Activated T-cell treated with anti-CD3 and anti-CD28 coated beads, Interleukin-2, amount 50 U/mL, for 72 hours (primary cell): ENCODE data around the gene UQCRHL. TPM values are rescaled to one million over a fixed set of nuclear protein-coding genes. Genes with fewer than 3 reads are reported as not detected.
"Not testable (repeated sequence)": the region's sequence is repeated elsewhere in the genome, so short reads cannot be mapped to it uniquely, and the experiment has no call there.

Source experiments
- ATAC-seq, 2 donors: fragments of 150-1000 bp; cut with Tn5 transposase; replicated peaks in 1 of 2; 2 replicates each; pipeline ENCODE4 v1.10.0; 2021; ENCODE audit warnings: moderate library complexity in 2 of 2, mild to moderate bottlenecking in 1 of 2
- DNase-seq, 2 donors: peaks; one replicate each; pipeline ENCODE4 v3.0.0; 2021 to 2022; ENCODE audit warnings: mixed read lengths in 1 of 2
- H3K27ac Mint-ChIP-seq: one replicate; pipeline ENCODE4 v1.8.0; 2022; ENCODE audit warnings: mild to moderate bottlenecking, moderate library complexity, mixed read lengths
- H3K27me3 Mint-ChIP-seq: one replicate; pipeline ENCODE4 v1.8.0; 2022; ENCODE audit warnings: low read depth, mixed read lengths
- H3K36me3 Mint-ChIP-seq, 2 donors: one replicate each; pipeline ENCODE4 v1.8.0; 2022; ENCODE audit warnings: mixed read lengths in 2 of 2, mild to moderate bottlenecking in 1 of 2; ENCODE audit not compliant: insufficient read depth in 2 of 2
- H3K4me1 Mint-ChIP-seq: one replicate; pipeline ENCODE4 v1.8.0; 2022; ENCODE audit warnings: low read depth, mixed read lengths
- H3K4me3 Mint-ChIP-seq, 2 donors: one replicate each; pipeline ENCODE4 v1.8.0; 2022; ENCODE audit warnings: mild to moderate bottlenecking in 2 of 2, mixed read lengths in 2 of 2, moderate library complexity in 2 of 2
- H3K9me3 Mint-ChIP-seq, 2 donors: one replicate each; pipeline ENCODE4 v1.8.0; 2022; ENCODE audit warnings: mixed read lengths in 2 of 2
- total RNA-seq, 2 donors: library from RNA; stranded (reverse); gene quantifications; one replicate each; pipeline ENCODE4 v1.2.3, GENCODE V29; 2022

Gene UQCRHL
- total RNA-seq, 2 donors from 2014 or later = 2.2 to 2.9 TPM

- Mint-ChIP-seq H3K36me3 (peaks cover 1 to 3% of the 10 kb centered on the region in 2 donors), H3K27me3 (no peaks in the 10 kb centered on the region), H3K9me3 (no peaks in the 10 kb centered on the region), H3K27ac (no peak overlapping the region), H3K4me1 (peaks cover 18% of the 10 kb centered on the region), H3K4me3 (no peak overlapping the region)
- DNase-seq (no peak), ATAC-seq (no peak)
Observed at GRCh38 chr1:15830258-15830657, 22.8 kb upstream of the UQCRHL start.

DNA sequence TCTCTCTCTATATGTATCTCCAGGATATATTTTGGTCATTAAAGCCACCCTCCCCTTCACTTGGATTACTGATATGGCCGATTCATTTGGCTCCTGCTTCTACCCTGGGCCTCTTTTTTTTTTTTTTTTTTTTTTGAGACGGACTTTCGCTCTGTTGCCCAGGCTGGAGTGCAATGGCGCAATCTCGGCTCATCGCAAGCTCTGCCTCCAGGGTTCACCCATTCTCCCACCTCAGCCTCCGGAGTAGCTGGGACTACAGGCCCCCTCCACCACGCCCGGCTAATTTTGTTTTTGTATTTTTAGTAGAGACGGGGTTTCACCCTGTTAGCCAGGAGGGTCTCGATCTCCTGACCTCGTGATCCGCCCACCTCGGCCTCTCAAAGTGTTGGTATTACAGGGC, 21.5 kb upstream of the UQCRHL start:
- not testable (repeated sequence) for ATAC-seq, H3K27me3 Mint-ChIP-seq, H3K9me3 Mint-ChIP-seq, H3K4me3 Mint-ChIP-seq, H3K27ac Mint-ChIP-seq, DNase-seq, H3K36me3 Mint-ChIP-seq
- peaks cover 16% of the 10 kb centered on the region for H3K4me1 Mint-ChIP-seq

- peaks cover 13% of the 10 kb centered on the region for H3K4me1 Mint-ChIP-seq
- not testable (repeated sequence) for ATAC-seq, H3K36me3 Mint-ChIP-seq, H3K4me3 Mint-ChIP-seq, DNase-seq, H3K27ac Mint-ChIP-seq, H3K27me3 Mint-ChIP-seq, H3K9me3 Mint-ChIP-seq
Observed at GRCh38 chr1:15827567-15827966, 20.1 kb upstream of the UQCRHL start.

- DNase-seq = no peak
- ATAC-seq = no peak
- no peaks in the 10 kb centered on the region for H3K9me3 Mint-ChIP-seq
- H3K27ac Mint-ChIP-seq = no peak overlapping the region
- no peaks in the 10 kb centered on the region for H3K27me3 Mint-ChIP-seq
- peaks cover 1 to 3% of the 10 kb centered on the region in 2 donors for H3K36me3 Mint-ChIP-seq
- peaks cover 11% of the 10 kb centered on the region for H3K4me1 Mint-ChIP-seq
- no peak overlapping the region for H3K4me3 Mint-ChIP-seq
Observed at GRCh38 chr1:15826810-15827507, 19.5 kb upstream of the UQCRHL start.

DNA sequence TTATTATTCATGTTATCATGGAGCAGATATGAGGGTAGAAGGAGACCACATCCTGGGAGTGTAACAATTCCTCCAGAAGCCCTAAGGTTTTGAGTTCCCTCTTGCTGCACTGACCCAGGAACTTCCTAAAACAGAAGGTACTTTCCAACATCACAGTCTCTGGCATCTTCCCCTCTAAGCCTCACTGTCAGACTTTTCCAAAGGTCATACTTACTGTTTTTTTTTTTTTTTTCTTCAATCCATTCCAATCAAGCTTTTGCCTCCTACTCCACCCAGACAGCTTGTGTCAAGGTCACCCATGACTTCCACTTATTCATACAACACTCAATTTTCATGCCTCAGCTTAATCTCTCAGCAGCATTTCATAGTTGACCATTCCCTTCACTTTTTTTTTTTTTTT, 18.4 kb upstream of the UQCRHL start:
- Mint-ChIP-seq H3K27me3 (no peaks in the 10 kb centered on the region), H3K9me3 (no peaks in the 10 kb centered on the region), H3K4me1 (peaks cover 5% of the 10 kb centered on the region), H3K4me3 (no peak overlapping the region), H3K27ac (no peak overlapping the region), H3K36me3 (no peaks in the 10 kb centered on the region)
- DNase-seq (no peak), ATAC-seq (no peak)

GRCh38 chr1:15820478-15820877, 13.0 kb upstream of the UQCRHL start:
- no peaks in the 10 kb centered on the region for H3K36me3 Mint-ChIP-seq
- H3K4me1 Mint-ChIP-seq = peaks cover 9% of the 10 kb centered on the region
- no peak for ATAC-seq
- H3K4me3 Mint-ChIP-seq = no peak overlapping the region
- no peaks in the 10 kb centered on the region for H3K27me3 Mint-ChIP-seq
- H3K27ac Mint-ChIP-seq = no peak overlapping the region
- no peak for DNase-seq
- no peaks in the 10 kb centered on the region for H3K9me3 Mint-ChIP-seq

DNA sequence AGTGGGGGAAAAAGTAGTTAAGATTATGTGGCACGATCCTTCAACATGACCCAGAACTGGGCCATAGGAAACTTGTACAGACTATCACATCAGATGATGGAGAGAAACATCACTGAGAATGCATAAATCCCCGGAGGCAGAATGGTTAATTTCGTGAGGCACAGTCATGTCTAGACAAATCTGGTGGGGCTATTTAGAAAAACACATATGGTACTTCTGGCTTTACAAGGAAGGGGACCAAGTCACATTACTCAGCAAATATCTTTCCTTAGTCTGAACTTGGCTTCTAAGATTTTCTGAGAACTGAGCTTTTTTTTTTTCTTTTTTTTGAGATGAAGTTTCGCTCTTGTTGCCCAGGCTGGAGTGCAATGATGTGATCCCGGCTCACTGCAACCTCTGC, 9.2 kb upstream of the UQCRHL start:
- Mint-ChIP-seq H3K27me3 (no peaks in the 10 kb centered on the region), H3K36me3 (no peaks in the 10 kb centered on the region), H3K4me1 (peaks cover 12% of the 10 kb centered on the region), H3K4me3 (no peak overlapping the region), H3K27ac (no peak overlapping the region), H3K9me3 (no peaks in the 10 kb centered on the region)
- no peak for ATAC-seq
- DNase-seq = no peak

- H3K27me3 Mint-ChIP-seq = no peaks in the 10 kb centered on the region
- no peaks in the 10 kb centered on the region for H3K9me3 Mint-ChIP-seq
- ATAC-seq = no peak
- no peaks in the 10 kb centered on the region for H3K36me3 Mint-ChIP-seq
- H3K4me1 Mint-ChIP-seq = no peaks in the 10 kb centered on the region
- no peak overlapping the region for H3K27ac Mint-ChIP-seq
- H3K4me3 Mint-ChIP-seq = no peak overlapping the region
- DNase-seq = no peak
Observed at GRCh38 chr1:15810073-15810472, 2.6 kb upstream of the UQCRHL start.

GRCh38 chr1:15808955-15809354, 1.5 kb upstream of the UQCRHL start:
- Mint-ChIP-seq H3K4me1 (no peaks in the 10 kb centered on the region), H3K36me3 (no peaks in the 10 kb centered on the region), H3K4me3 (no peak overlapping the region), H3K27me3 (no peaks in the 10 kb centered on the region), H3K27ac (no peak overlapping the region), H3K9me3 (no peaks in the 10 kb centered on the region)
- ATAC-seq (no peak), DNase-seq (no peak)

DNA sequence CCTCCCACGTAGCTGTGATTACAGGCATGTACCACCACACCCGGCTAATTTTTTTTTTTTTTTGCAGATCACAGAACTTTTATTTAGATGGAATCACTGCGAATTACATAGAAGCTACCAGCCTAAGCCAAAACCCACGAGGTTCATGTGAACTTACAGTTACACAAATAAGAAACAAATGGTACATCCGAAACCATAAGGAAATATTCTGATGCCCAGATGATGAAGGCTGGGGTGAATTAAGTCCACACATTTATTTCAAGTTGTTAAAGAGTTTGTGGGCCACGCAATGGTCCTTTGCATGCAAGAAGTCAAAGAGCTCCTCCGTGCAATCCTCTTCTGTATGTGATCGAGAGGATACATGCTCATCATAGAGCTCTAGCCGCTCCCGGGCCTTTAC, 328 bp downstream of the UQCRHL start:
- no peak overlapping the region for H3K4me3 Mint-ChIP-seq
- no peaks in the 10 kb centered on the region for H3K4me1 Mint-ChIP-seq
- H3K36me3 Mint-ChIP-seq = no peaks in the 10 kb centered on the region
- ATAC-seq (no peak), DNase-seq (no peak)
- H3K27me3 Mint-ChIP-seq = peaks cover 9% of the 10 kb centered on the region
- H3K27ac Mint-ChIP-seq = no peak overlapping the region
- H3K9me3 Mint-ChIP-seq = no peaks in the 10 kb centered on the region

DNA sequence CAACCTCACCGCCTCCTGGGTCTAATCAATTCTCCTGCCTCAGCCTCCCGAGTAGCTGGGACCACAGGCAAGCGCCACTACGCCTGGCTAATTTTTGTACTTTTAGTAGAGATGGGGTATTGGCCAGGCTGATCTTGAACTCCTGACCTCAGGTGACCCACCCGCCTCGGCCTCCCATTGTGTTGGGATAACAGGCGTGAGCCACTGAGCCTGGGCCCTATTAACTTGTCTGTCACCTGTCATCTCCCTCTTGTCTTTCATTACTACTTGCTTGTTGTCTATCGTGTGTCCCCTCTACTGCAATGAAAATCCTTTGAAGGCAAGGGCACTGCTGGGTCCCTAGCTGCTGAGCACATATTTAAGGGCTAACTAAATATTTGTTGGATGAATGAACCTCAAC, 3.4 kb downstream of the UQCRHL start:
- H3K27ac Mint-ChIP-seq = no peak overlapping the region
- no peak for ATAC-seq
- no peak overlapping the region for H3K4me3 Mint-ChIP-seq
- DNase-seq = no peak
- no peaks in the 10 kb centered on the region for H3K36me3 Mint-ChIP-seq
- H3K27me3 Mint-ChIP-seq = peaks cover 13% of the 10 kb centered on the region
- H3K4me1 Mint-ChIP-seq = peaks cover 6% of the 10 kb centered on the region
- no peaks in the 10 kb centered on the region for H3K9me3 Mint-ChIP-seq

DNA sequence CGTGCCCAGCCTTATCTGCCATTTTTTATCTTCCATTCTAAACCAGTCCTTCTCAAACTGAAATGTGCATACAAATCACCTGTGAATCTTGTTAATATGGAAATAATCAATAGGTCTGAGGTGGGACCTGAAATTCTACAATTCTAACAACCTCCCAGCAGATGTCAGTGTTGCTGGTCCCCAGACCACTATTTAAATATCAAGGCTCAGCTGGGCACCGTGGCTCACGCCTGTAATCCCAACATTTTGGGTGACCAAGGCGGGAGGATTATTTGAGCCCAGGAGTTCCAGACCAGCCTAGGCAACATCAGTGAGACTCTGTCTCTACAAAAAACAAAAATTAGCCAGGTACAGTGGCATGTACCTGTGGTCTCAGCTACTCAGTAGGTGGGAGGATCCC, 4.1 kb downstream of the UQCRHL start:
- Mint-ChIP-seq H3K27me3 (peaks cover 13% of the 10 kb centered on the region), H3K9me3 (no peaks in the 10 kb centered on the region), H3K4me1 (peaks cover 9% of the 10 kb centered on the region), H3K4me3 (no peak overlapping the region), H3K36me3 (no peaks in the 10 kb centered on the region), H3K27ac (no peak overlapping the region)
- ATAC-seq = peak in 1 of 2 donors; percentile 36
- DNase-seq = peak; percentile 8 to 13

GRCh38 chr1:15802234-15802965, 5.0 kb downstream of the UQCRHL start:
- H3K4me1 Mint-ChIP-seq = peaks cover 9% of the 10 kb centered on the region
- no peaks in the 10 kb centered on the region for H3K9me3 Mint-ChIP-seq
- peaks cover 13% of the 10 kb centered on the region for H3K27me3 Mint-ChIP-seq
- no peak overlapping the region for H3K27ac Mint-ChIP-seq
- H3K36me3 Mint-ChIP-seq = no peaks in the 10 kb centered on the region
- no peak for ATAC-seq
- H3K4me3 Mint-ChIP-seq = no peak overlapping the region
- no peak for DNase-seq
